Left forelimb (tissue), 1 donor: Measurements from ENCODE around the gene NOC2L.
"Not testable (repeated sequence)": the region's sequence is repeated elsewhere in the genome, so short reads cannot be mapped to it uniquely, and the experiment has no call there.

ENCODE experiments used
- DNase-seq: peaks from one replicate; pipeline ENCODE4 v3.0.0-alpha.2; 2018; ENCODE audit warnings: low spot score

Gene NOC2L

DNA sequence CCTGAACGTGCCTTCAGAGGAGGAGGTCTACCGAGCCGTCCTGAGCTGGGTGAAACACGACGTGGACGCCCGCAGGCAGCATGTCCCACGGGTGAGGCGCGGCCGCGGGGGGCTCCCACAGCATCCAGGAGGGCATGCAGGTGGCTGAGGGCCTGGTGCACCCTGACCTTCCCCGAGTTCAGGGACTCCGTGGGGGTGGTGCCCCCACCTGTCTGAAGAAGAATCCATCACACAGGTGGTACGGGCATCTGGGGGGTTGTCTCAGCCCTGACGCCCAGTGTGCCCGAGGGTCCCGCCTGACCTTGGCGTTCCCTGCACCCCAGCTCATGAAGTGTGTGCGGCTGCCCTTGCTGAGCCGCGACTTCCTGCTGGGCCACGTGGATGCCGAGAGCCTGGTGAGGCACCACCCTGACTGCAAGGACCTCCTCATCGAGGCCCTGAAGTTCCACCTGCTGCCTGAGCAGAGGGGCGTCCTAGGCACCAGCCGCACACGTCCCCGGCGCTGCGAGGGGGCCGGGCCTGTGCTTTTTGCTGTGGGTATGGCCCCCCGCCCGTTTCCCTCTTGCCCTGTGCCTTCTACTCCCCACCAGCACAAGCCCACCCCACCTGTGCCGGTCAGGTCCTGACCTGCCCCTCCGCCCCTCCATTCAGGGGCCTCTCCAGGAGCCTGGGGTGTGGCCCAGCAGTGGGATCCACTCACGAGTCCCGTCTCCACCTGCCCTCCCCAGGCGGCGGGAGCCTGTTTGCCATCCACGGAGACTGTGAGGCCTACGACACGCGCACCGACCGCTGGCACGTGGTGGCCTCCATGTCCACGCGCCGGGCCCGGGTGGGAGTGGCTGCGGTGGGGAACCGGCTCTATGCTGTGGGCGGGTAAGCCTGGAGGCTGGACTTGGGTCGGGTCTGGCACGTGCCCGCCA lies 3.6 kb upstream of the NOC2L start:
- no peak for DNase-seq

DNA sequence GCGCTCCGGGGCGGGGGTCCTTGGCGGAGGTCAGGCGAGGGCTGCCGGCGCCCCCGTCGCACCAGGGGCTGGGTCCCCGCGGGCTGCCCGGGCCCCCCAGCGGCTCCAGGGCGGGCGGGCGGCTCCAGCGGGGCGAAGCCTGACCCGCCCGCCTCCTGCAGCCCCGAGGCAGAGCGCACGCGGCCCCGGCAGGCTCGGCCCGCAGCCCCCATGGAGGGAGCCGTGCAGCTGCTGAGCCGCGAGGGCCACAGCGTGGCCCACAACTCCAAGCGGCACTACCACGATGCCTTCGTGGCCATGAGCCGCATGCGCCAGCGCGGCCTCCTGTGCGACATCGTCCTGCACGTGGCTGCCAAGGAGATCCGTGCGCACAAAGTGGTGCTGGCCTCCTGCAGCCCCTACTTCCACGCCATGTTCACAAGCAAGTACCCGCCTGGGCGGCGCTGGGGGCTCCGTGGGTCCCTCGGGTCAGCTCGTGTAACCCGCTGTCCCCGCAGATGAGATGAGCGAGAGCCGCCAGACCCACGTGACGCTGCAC lies 2.1 kb upstream of the NOC2L start:
- DNase-seq = no peak

DNA sequence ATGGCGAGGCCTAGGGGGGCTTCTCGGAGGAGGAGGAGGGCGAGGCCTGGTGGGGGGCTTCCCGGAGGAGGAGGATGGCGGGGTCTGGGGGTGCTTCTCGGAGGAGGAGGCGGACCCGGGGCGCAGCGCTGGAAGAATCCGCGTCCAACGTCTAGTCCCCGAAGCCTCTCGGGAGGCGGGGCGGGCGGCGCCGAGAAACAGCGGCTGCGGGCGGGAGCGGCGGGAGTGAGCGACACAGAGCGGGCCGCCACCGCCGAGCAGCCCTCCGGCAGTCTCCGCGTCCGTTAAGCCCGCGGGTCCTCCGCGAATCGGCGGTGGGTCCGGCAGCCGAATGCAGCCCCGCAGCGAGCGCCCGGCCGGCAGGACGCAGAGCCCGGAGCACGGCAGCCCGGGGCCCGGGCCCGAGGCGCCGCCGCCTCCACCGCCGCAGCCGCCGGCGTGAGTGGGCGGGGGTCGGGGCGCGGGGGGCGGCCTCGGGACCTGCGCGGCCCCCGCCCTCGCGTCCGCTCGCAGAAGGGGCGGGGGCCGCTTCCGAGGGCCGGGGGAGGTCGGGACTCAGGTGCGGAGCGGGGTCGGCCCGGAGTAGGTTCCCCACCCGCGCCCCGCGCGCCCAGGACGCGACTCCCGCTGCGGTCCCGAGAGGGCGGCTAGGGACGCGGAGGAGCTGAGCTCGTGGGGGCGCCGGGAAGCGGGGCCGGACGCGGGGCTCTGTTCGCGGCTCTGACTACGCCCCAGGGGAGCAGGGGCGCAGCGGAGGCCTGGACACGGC lies 1.5 kb upstream of the NOC2L start, which contains the start of gene KLHL17:
Gene KLHL17 (plus strand): TSS at position 222 of the 769 bp plus-strand sequence. CDS start 110 bp downstream, at position 332.
- no peak for DNase-seq

DNA sequence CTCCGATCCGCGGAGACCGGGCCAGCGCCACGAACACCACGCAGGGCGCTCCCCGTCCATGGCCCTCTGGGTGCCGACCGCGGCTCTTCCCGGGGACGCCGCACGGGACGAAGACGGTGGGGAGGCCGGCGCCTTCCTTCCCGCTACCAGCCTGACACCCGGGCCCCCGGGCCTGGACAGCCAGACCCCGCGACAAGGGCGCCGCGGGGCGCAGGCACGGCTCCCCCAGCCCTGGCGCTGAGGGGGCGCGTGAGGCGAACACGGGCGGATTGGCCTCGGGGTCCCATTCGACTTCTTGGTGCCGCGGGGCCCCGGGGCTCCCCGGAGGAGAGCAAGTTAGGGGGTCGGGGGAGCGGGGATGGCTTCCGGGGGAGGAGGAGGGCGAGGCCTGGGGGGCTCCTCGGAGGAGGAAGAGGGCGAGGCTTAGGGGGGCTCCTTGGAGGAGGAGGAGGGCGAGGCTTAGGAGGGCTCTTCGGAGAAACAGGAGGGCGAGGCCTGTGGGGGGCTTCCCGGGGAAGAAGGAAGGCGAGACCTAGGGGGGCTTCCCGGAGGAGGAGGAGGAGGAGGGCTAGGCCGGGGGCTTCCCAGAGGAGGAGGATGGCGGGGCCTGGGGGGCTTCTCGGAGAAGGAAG lies 791 bp upstream of the NOC2L start:
- DNase-seq = no peak

DNA sequence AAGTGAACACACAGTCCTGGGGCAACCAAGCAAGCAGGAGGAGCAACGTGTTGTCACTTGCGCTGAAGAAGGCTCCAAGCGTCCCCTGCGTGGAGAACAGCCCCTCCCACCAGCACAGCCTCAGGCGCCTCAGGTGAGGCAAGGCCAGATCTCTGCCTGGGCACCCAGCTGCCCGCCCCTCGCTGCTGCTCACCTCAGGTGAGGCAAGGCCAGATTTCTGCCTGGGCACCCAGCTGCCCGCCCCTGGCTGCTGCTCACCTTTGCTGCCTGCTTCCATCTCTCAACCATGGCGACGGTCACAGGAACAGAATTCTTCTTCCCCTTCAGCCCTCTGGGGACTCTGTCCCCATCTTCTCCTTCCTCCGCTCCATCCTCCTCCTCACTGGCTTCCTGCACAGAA lies 2.4 kb downstream of the NOC2L start:
- DNase-seq = no peak

DNA sequence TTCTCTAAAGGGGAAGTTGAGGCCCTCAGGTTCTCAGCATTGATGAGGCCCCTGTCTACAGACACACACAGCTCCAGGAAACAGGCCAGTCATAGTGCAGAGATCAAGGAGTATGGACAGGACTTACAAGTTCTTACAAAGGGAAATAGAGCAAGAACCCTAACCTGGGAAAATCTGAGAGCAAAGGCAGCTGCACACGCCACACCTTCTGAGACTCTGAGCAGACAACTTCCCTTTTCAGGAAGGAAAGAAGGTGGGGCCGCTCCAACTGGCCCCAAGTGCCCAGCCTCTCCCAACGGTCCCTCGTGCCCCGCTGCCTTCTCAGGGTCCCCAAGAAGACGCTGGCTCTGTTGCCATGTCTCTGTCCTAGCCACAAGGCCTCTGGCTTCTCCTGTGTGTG lies 3.6 kb downstream of the NOC2L start:
- no peak for DNase-seq

DNA sequence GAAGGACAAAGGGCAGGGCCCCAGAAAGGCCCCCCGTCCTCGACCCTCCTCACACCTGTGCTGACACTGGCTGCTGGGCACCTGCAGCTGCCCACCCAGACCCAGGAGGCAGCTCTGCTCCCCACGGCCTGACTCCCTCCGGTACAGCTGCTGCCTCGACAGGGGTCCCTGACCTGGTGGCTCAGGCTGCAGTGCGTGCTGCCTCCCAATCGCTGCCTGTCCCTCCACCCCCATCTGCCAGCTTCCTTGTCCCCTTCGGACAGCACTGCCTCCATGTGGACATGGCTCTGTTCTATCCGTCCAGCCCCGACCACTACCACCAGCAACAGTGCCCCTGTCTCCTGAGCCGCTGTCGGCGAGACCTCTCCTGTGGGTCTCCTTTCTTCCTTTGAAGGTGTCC lies 4.1 kb downstream of the NOC2L start:
- DNase-seq = no peak

DNA sequence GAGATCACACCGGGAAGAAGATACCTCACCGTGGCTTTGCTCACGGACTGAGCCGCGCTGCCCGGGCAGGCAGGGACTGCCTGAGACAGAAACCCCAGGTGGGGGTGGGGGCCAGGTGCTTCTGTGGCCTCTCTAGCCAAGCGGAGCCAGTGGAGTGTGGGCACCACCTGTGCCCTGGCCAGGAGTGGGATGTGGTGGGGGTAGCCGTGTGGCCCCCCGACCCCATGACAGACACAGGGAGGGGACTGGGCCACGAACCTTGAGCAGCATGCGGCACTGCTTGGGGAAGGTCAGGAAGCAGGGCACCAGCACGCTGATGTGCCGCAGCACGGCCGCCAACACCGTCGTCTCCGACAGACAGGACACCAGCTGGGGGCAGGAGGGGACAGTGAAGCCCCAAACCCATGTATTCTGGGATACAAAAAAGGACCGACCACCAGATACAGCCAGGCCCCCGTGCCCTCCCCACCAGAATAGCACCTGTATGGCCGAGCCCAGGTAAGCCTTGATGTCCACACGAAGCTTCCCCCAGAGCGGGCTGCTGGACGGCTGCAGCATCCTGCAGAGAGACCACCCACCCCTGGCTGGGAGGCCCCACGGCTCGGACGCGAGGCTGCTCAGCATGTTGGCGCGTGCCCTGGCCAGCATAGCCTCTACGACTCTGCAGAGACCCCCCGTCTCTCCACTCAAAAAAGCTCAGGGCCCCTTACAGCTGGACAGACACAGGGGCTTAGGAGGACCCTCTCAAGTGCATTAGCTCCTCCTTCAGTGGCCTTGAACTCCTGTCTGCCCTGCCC lies 5.3 kb downstream of the NOC2L start:
- DNase-seq = no peak

DNA sequence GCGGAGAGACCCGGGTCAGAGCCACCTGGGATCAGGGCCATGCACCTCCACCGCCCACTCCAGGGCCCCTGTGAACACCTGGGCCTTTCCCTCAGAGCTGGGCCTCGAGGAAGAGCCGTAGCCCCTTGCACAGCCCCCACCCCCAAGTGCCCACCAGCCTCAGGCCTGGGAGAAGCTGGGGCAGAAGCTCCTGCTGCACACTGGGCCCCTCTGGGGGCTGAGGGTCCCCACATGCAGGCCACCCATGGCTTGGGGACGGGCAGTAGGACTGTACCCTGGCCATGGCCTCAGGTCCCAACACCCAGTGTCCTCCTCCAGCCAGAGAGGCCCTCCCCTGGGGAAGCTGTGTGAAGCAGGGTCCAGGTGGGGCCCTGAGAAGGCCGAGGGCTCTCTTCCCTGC lies 6.5 kb downstream of the NOC2L start:
- no peak for DNase-seq

DNA sequence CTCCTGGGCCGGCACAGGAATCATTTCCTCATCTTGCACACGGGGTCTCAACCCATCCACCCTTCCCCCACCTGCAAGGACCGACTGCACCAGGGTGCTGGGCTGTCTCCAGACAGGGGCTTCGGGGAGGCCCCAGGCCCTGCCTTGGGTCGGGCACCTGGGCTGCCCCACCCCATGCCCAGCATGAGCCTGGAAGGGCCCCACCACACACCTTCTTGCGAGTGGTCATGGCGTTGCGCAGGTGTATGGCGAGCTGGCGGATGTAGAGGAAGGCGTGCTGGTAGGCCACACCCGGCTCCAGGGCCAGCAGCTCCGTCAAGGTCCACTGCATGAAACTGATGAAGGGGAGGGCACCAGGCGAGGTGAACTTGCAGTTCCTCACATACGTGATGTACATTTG lies 6.9 kb downstream of the NOC2L start:
- DNase-seq = no peak

DNA sequence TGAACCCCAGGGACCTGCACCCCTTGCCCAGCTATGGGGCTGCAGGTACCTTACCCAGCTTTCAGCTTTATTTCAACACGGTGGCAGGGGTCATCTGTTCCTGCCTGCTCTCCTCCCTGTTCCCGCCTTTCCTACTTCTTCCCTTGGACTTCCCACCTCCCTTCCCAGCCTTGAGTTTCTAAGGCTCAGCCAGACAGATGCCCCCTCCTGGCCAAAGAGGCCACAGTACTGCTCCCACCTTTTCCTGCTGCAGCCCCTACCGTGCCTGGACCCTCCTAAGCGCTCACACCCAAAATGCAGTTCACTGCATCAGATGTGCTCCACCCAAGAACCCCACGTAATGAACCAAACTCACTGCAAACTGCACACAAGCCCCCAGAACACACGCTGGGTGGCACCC lies 7.7 kb downstream of the NOC2L start:
- DNase-seq = no peak

DNA sequence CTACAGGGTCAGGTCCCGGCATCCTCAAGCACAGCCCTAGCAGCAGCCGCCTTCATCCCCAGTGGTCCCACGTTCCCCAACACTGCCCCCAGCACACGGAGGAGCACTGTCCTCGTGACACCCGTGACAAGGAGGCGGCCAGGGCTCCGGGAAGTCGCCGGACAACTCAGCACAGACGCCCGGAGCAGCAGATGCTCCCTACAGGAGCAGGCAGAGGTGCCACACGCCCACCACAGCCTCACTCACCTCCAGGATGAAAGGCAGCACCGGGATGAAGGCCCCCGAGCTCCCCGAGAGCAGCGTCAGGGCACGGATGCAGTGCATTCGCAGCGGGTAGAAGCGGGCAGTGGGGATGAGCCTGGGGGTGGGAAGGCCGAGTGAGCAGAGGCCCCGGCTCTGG lies 8.2 kb downstream of the NOC2L start:
- no peak for DNase-seq

DNA sequence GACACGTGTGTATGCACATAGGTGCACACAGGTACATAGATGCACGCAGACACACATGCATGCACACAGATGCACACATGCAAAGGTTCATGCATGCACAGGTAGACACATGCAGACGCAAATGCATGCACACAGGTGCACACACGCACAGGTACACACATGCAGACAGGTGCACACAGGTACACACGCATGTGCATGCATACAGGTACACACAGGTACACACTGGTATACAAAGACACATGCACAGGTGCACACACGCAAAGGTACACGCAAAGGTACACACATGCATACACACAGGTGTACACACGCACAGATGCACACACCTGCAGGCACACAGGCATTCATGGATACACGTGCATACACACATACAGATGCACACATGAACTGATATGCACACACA lies 8.8 kb downstream of the NOC2L start:
- DNase-seq = no peak

DNA sequence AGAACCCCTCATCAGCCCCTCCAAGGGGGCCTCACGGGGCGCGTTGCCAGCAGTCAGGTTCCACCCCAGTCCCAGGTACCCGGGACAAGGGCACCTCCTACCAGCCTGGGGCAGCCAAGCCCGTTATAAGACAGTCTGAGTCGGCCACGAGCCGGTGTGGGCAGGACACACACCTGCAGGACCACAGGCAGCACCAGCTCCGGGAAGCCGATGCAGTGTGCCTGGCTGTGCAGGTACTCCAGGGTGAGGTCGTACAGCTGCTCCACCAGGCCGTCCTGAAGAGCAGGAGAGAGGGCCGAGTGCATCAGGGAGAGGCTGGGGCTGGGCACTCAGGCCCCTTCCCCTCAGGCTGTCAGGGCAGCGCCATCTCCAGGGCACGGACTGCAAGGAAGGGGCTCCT lies 11.1 kb downstream of the NOC2L start:
- DNase-seq = no peak

DNA sequence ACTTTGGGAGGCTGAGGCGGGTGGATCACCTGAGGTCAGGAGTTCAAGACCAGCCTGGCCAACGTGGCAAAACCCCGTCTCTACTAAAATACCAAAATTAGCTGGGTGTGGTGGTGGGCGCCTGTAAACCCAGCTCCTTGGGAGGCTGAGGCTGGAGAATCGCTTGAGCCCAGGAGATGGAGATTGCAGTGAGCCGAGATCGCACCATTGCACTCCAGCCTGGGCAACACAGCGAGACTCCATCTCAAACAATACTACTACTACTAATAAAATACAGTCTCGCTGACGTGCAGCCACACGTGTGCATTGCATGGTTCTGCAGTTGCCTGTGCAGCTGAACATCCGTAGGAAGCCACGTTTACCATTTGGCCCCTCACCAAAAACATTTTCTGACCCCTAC lies 12.2 kb downstream of the NOC2L start:
- DNase-seq = not testable (repeated sequence)

DNA sequence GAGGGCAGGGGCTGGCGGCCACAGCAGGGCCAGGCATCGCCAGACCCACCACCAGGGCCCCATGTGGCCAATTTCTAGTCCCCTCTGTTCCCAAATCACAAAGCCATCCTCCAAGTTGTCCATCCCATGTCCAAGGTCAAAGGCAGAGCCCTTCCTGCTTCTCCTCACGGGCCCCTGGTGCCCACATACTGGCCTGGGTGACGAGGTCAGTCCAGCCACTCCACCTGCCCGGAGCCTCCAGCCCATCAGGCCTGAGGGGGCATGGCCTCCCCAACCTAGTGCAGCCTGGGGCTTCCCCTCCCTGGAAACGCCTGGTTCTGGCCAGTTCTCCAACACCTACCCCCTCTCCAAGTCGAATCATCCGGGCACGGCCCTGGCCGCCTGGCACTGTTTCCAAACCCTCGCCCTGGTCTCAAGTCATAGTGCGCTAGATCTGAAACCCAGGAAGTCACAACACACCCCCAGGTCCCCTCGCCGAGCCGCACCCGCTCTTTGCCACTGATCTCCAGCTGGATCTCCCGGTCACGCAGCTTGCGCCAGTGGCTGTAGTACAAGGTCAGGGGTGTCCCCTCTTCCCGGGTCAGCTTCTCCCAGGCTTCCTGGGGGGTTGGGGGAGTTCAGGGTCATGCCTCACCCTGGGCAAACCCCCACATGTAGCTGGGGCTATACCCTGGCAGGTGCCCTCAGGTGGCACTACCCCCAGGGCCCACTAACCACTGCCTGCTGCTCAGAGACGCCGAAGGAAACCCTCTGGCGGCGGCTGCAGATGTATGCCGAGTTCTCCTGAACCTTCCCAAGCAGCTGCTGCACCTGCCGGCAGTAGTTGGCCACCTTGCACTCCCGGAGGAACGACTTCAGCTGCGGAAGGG lies 13.1 kb downstream of the NOC2L start:
- no peak for DNase-seq

DNA sequence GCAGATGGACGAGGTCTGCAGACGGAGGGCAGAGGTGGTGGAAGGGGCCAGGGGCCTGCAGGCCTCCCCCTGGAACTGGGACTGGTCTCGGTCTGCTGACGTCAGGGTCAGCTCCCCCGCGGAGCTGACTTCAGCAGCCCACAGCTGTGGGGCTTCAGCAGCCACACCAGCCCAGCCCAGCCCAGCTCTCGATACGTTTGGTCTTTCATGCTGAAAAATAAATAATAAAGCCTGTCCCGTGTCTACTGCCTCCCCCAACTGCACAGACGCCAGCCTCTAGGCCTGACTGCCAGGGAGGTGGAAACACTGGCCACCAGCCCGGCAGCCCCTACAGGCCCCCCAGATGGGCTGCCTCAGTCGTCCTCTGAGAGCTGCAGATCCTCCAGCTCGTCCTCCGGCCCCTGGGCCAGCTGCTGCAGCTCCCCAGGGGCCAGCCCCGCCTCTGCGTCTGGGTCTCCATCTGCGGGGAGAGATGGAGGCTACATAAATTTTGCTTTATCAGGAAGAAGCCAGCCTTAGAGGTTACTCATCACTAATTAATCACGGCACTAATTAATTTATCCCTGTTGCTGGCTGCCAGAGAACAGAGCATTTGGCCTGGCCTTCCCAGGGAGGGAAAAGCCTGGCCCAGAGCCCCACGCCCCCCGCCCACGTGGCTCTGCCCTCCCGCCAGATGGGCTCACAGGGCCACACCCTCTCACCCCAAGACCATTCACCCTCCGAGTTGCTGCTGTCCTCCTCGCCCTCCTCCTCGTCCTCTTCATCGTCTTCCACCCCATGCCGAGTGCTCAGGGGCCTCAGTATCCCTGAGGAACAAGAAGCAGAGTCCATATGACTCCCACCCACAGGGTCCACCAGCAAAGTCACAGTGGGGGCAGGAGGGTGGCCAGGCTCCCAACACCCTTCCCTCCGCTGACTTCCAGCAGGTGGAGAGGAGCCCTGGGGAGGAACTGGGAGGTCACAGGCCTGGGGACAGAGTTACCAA lies 14.4 kb downstream of the NOC2L start:
- no peak for DNase-seq

DNA sequence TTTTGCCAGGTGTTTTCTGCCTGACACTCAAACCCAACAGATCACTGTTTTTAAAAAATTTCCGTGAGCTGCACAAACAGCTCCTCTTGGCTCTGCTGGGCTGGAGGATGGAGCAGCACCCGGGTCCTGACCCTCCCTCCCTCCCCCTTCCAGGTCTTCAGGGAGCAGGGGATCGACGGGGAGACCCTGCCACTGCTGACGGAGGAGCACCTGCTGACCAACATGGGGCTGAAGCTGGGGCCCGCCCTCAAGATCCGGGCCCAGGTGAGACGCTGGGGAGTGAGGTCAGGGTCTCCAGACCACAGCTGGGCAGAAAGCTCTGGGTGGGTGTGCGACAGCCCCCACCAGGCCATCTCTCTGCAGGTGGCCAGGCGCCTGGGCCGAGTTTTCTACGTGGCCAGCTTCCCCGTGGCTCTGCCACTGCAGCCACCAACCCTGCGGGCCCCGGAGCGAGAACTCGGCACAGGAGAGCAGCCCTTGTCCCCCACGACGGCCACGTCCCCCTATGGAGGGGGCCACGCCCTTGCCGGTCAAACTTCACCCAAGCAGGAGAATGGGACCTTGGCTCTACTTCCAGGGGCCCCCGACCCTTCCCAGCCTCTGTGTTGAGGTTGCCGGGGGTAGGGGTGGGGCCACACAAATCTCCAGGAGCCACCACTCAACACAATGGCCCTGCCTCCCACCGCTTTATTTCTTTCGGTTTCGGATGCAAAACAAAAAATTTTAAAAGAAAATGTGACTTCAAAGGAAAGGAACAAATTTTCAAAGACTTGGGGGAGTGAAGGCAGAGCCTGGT lies 15.3 kb downstream of the NOC2L start:
- DNase-seq = no peak
